ENCODE measurements around the gene TLK1. TPM values are rescaled to one million over a fixed set of nuclear protein-coding genes. Genes with fewer than 3 reads are reported as not detected.

The TLK1 gene
- total RNA-seq, 6 experiments from 2014 or later, result 18.4 to 40.2 (median 29.0) TPM

DNA sequence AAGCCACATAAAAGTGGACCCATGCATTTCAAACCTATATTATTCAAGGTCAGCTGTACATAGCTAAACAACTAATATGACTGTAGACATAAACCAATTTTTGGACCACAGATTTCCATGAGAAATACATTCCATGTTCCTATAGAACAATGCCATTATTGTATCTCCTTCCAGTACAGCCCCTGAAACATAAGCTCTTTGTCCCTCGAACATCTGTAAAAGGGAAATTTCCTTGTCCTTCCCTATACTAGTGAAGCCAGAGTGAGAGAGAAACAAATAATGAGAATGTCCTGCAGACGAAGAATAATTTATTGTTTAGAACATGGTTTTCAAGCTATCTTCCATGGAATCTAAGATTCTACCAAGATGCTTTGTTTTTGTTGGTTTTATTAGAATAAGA lies 156.3 kb downstream of the TLK1 start:
- Histone ChIP-seq H3K36me3 (peaks cover 0 to 36% (median 12%) of the 10 kb centered on the region in 4 donors), H3K4me3 (no peak overlapping the region), H3K27ac (no peak overlapping the region), H3K27me3 (no peaks in the 10 kb centered on the region), H3K9me3 (no peaks in the 10 kb centered on the region), H3K4me1 (no peaks in the 10 kb centered on the region)
- no peak for TF ChIP-seq POLR2A (IDR thresholded peaks at IDR 0.05)
- TF ChIP-seq, protein P1, sequence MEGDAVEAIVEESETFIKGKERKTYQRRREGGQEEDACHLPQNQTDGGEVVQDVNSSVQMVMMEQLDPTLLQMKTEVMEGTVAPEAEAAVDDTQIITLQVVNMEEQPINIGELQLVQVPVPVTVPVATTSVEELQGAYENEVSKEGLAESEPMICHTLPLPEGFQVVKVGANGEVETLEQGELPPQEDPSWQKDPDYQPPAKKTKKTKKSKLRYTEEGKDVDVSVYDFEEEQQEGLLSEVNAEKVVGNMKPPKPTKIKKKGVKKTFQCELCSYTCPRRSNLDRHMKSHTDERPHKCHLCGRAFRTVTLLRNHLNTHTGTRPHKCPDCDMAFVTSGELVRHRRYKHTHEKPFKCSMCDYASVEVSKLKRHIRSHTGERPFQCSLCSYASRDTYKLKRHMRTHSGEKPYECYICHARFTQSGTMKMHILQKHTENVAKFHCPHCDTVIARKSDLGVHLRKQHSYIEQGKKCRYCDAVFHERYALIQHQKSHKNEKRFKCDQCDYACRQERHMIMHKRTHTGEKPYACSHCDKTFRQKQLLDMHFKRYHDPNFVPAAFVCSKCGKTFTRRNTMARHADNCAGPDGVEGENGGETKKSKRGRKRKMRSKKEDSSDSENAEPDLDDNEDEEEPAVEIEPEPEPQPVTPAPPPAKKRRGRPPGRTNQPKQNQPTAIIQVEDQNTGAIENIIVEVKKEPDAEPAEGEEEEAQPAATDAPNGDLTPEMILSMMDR (IDR thresholded peaks at IDR 0.05), result no peak
- no peak for ATAC-seq
- no peak for DNase-seq
- intact Hi-C loops (cut with DNase I), result no loop called here
- 94% methylated on average over 2 of the region's 2 CpGs for WGBS (ENCODE audit: insufficient coverage, low coverage, low lambda C conversion rate, missing lambda C conversion rate)

DNA sequence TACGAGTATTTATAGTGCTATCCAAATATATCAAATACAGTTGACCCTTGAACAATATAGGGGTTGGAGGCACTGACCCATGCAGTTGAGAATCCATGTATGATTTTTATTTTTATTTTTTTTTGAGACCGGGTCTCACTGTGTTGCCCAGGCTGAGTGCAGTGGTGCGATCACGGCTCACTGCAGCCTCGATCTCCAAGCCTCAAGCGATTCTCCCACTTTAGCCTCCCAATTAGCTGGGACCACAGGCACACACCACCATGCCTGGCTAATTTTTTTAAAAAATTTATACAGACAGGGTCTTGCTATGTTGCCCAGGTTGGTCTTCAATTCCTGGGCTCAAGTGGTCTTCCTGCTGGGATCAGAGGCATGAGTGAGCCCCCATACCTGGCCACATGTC lies 161.0 kb downstream of the TLK1 start:
- 94% methylated on average over 6 of the region's 6 CpGs for WGBS (ENCODE audit: insufficient coverage, low coverage, low lambda C conversion rate, missing lambda C conversion rate)
- H3K36me3 ChIP-seq, result peaks cover 0 to 38% (median 4%) of the 10 kb centered on the region in 4 donors
- TF ChIP-seq, protein P1 (IDR thresholded peaks at IDR 0.05), result no peak
- no peak for TF ChIP-seq POLR2A (IDR thresholded peaks at IDR 0.05)

GRCh38 chr2:170997893-170998597 lies 162.6 kb downstream of the TLK1 start:
- intact Hi-C loops (cut with DNase I), result no loop called here
- ATAC-seq (peak in 1 of 4 donors; percentile 45), DNase-seq (no peak)
- Histone ChIP-seq H3K36me3 (peaks cover 0 to 41% (median 5%) of the 10 kb centered on the region in 4 donors), H3K9me3 (no peaks in the 10 kb centered on the region), H3K27ac (no peak overlapping the region), H3K4me3 (no peak overlapping the region), H3K27me3 (no peaks in the 10 kb centered on the region), H3K4me1 (no peaks in the 10 kb centered on the region)
- no peak for TF ChIP-seq POLR2A (IDR thresholded peaks at IDR 0.05)
- TF ChIP-seq, protein P1 (IDR thresholded peaks at IDR 0.05), result no peak
- 82% methylated on average over 5 of the region's 5 CpGs for WGBS (ENCODE audit: insufficient coverage, low coverage, low lambda C conversion rate, missing lambda C conversion rate)

More for the DNA sequence above, 161.0 kb downstream of the TLK1 start:
- ATAC-seq (no peak), DNase-seq (no peak)
- Histone ChIP-seq H3K4me1 (no peaks in the 10 kb centered on the region), H3K9me3 (no peaks in the 10 kb centered on the region), H3K27me3 (no peaks in the 10 kb centered on the region), H3K27ac (no peak overlapping the region), H3K4me3 (no peak overlapping the region)
- intact Hi-C loops (cut with DNase I), result no loop called here

GRCh38 chr2:170996316-170996715 lies 164.4 kb downstream of the TLK1 start:
- Histone ChIP-seq H3K27me3 (no peaks in the 10 kb centered on the region), H3K27ac (no peak overlapping the region), H3K4me1 (no peaks in the 10 kb centered on the region), H3K9me3 (no peaks in the 10 kb centered on the region), H3K4me3 (no peak overlapping the region), H3K36me3 (peaks cover 0 to 57% (median 5%) of the 10 kb centered on the region in 4 donors)
- 94% methylated on average over 2 of the region's 2 CpGs for WGBS (ENCODE audit: insufficient coverage, low coverage, low lambda C conversion rate, missing lambda C conversion rate)
- no peak for ATAC-seq
- TF ChIP-seq POLR2A (IDR thresholded peaks at IDR 0.05), result no peak
- TF ChIP-seq, protein P1 (IDR thresholded peaks at IDR 0.05), result no peak
- no peak for DNase-seq
- intact Hi-C loops (cut with DNase I), result no loop called here

All from right lobe of liver (tissue), 6 donors.